ENCODE data around the gene RNF41.
"Not testable (repeated sequence)": the region's sequence is repeated elsewhere in the genome, so short reads cannot be mapped to it uniquely, and the experiment has no call there.

RNF41 gene

DNA sequence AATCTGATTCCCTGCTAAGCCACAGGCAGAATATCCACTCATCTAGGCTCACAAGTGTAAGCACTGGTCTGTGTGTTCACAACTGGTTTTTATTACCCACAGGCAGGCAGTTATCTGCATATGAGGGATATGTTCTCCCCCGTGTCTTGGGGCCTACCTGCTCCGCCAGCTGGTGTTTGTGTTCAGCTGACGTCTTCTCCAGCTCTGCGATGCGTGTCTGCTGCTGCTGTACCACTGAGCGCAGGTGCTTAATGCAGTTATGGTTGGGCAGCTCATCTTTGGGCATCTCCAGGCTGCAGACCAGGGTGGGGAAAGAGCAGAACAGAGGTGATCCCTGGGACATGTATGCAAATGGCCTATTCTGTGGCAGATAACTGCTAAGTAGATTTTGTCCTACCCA lies 13.7 kb downstream of the RNF41 start:
- DNase-seq (ENCODE audit: low spot score), result no peak

DNA sequence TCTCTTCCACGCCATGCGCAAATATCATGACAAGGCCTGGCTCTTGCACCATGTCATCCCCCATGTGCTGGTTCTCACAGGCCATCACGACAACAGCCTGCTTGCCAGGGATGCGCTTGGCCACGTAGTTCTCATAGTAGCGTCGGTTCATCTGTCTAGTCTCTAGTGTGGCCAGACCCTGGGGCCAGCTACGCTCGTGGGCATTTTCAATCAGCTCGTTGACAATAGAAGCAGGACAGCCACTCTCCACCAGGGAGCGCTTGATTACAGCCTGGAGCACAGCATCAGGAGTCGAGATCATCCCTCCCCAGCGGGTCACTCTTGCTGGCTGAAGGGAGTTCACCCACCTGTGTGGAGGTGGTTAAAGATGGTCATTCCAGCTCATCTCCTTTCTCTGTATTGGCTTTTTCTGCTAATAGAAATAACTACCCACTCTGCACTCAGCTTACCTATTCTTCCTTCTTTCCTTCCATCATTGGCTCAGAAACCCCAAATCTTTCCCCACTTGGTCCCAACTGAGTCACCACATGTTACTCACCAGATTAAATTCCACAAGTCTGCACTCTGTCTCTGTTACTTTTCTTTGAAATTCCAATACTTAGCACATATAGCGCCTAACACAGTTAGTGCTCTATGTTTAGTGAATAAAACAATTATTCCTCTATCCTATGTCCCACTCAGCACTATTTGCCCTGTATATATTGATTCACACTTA lies 15.1 kb downstream of the RNF41 start:
- peak; percentile 32 for DNase-seq (ENCODE audit: low spot score)

DNA sequence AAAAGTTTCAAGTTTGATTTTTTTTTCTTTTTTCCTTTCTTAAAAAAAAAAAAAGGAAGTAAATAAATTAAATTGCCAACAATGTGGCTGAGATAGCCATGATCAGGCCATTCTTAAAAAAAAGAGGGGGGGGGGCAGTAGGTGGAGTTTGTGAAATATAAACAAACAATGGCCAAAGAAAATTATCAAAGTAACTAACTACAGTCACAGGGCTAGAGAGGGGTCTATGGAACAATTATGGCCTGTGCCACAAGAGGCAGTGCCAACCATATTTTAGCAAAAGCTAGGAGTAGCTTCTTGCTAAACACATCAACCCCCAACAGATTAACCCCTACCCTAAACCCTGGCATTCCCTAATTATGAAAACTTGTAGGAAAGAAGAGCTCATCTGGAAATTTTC lies 16.3 kb downstream of the RNF41 start:
- DNase-seq (ENCODE audit: low spot score), result no peak

DNA sequence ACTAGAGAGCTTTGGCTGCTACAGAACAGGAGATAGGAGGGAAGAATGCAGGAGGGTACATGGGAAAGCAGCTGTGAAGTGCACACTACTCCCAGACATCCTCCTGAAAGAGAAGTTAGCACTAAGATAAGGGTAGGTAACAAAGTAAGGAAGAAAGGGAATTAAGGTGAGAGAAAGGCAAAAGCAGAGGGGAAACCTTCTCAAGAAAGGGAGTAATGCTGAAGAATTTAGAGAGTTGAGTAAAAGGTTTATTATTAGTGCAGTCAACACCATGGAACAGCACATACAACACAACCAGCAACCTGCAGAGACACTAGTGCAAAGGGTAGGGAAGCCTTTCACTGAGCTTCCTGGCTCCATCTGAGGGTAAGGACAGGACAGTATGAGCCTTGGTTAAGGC lies 17.4 kb downstream of the RNF41 start:
- DNase-seq (ENCODE audit: low spot score), result no peak

DNA sequence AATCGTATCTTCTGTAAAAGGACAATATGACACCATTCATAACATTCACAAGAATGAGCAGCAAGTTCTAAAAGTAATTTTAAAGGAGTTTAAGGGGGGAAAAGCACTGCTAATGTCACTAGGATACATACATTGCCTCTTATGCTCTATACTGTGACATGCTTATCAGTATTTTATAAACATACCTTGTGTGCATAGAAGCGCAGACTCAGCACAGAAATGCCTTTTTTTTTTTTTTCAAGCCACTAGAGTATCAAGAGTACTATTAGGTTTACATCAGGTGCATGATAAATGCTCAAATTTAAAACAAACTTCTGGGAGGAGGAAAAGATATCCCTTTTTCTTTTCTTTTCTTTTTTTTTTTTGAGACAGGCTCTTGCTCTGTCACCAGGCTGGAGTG lies 18.9 kb downstream of the RNF41 start:
- DNase-seq (ENCODE audit: low spot score), result no peak

DNA sequence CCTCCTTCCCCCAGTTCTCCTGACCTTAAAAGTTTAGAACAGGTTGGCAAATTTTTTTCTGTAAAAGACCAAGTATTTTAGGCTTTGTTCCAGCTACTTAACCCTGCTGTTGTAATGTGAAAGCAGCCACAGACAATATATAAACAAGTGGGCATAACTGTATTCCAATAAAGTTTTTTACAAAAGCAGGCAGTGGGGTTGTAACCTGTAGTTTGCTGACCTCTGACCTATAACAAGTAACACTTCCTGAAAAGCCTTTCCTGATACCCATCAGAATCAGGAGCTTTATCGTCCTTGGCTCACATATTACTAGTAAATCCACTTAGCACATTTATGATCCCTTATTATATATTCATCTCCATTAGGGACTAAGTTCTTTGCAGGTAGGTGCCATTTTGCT lies 19.4 kb downstream of the RNF41 start:
- no peak for DNase-seq (ENCODE audit: low spot score)

DNA sequence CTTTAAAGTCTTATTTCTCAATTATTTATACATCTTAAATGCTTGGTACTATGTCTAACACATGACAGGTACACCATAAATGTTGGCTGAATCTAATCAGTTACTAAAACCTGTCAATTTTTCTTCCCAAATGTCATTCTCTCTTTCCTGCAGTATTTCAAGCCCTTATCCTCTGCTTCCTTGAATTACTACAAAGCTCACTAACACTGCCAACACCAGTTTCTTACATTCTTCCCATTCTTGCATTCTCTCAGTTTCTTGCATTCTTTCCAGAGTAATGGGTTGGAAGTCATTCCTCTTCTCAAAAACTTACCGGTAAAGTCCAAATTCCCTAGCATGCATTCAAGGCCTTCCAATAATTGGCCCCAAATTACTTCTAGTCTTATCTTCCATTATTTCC lies 22.9 kb downstream of the RNF41 start:
- no peak for DNase-seq (ENCODE audit: low spot score)

DNA sequence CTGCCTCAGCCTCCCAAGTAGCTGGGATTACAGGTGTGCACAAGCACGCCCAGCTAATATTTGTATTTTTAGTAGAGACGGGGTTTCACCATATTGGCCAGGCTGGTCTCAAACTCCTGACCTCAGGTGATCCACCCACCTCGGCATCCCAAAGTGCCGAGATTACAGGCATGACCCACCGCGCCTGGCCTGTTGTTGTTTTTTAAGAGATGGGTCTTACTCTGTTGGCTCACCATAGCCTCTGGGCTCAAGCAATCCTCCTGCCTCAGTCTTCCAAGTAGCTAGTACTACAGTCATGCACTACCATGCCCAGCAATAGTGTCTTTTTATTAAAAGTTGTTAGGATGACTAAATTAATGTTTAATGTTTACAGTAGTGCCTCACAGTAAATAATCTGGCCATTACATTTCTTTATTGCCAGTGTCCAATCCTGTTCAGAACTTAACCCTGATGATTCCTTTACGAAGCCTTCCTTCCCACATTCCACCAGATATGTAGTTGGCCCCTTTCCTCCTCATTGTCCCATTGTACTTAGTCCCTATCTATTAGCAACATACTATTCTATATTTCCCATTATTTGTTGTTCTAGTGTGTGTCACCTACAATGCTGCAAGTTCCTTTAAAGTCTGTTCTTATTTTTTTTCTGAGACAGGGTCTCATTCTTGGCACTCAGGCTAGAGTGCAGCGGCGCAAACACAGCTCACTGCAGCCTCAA lies 23.6 kb downstream of the RNF41 start:
- no peak for DNase-seq (ENCODE audit: low spot score)

DNA sequence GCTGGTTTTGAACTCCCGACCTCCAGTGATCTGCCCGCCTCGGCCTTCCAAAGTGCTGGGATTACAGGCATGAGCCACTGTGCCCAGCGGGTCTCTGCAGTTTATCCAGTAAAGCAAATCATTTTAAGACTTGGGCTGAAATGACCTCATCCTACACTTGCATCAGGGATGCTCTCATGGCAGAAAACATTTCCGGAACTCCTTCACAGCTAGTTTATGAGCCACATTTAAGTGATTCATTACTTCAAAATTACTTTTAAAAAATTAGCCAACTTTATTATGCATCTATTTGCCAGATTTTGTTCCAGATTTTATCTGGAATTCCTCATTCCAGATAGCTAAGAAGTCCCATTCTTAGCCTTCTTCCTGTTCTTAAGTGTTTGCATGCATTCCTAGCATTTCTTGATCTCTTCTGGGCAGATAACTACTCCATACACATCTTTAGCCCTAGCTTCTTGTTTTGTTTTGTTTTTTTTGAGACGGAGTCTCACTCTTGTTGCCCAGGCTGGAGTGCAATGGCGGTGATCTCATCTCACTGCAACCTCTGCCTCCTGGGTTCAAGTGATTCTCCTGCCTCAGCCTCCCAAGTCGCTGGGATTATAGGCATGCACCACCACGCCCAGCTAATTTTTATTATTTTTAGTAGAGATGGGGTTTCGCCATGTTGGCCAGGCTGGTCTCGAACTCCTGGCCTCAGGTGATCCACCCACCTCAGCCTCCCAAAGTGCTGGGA lies 24.7 kb downstream of the RNF41 start:
- not testable (repeated sequence) for DNase-seq (ENCODE audit: low spot score)

DNA sequence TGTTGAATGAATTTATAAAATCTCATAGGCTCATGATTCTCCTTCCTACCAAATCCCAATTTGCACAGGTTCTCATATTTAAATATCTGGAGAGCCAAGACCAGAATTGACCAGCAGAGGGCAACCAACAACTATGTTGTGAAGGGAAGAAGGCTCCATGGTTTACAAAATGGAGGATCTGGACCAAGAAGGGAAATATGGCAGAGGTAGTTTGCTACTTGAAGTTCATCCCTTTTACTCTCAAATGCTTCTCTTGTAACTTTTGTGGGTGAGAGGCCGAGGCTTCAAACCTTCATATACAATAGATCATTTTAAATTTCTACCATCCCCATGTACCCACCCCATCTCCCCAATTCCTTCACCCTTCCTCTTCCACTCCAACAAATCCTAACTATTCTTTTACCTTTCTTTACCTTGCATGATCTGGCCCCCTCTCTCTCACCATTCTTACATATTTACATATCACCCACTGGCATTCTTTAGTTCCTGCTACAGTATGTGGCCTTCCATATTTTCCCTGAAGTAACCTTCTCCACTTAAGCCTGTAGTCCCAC lies 28.6 kb downstream of the RNF41 start:
- peak; percentile 87 for DNase-seq (ENCODE audit: low spot score)

DNA sequence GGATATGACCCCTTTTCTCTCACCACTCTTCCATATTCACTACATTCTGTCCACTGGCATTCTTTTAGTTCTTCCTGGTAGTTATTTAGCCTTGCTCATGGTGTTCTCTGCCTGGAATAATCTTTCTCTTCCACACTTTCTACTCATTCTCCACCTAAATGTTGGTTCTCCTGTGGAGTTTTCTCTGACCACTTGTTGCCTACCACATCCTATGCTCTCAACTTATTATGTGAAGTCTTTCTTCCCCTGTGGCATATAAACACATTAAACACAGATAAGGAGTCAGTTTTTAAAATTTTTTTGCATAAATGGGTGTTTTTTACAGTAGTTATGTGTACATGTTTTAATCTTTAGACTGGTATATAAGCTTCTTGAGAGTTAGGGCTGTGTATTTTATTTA lies 29.1 kb downstream of the RNF41 start:
- no peak for DNase-seq (ENCODE audit: low spot score)

DNA sequence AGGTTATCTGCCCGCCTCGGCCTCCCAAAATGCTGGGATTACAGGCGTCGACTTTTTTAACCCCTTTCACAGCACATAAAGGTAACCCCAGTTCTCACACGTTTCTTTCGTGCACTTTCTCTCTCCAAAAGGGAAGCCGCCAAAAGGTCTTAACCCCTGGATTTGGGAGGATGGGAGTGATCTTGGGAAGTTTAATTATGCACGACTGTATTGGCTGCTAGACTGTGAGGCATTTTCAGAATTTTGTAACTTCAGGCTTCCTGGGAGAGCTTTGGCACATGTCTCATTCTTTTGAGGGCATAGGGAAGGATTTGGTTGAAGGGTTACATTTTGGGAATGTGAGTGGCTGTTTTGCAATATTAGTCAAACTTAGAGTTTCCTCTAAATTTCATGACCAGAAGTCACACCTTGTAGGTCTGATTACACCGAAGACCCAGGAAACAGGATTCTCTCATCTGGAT lies 31.0 kb downstream of the RNF41 start:
- no peak for DNase-seq (ENCODE audit: low spot score)

DNA sequence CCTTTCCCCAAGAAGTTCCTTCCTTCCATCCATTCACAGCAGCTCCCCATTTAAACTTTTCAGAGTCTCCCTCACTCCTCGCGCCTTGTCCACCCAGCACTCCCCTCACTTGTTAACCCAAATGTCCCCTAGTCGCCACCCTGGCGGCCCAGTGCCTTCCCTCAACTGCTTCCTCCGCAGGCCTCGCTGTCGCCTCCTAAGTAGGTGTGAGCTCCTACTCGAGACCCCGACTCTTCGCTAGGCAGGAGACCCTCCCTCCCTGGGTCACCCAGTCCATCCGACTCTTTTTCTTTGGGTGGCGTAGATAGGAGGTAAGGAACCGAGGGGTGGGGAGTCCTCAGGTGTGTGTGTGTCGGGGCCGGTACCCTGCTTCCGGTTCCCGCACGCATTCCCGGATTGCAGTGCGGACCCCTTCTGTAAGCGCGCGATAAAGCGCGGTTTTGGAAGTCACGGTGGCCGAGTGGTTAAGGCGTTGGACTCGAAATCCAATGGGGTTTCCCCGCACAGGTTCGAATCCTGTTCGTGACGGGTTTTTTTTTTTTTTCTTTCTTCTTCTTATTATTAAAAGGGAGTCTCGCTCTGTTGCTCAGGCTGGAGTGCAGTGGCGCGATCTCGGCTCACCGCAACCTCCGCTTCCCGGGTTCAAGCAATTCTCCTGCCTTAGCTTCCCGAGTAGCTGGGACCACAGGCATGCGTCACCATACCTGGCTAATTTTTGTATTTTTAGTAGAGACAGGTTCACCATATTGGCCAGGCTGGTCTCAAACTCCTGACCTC lies 31.6 kb downstream of the RNF41 start:
- DNase-seq (ENCODE audit: low spot score), result peak; percentile 76

DNA sequence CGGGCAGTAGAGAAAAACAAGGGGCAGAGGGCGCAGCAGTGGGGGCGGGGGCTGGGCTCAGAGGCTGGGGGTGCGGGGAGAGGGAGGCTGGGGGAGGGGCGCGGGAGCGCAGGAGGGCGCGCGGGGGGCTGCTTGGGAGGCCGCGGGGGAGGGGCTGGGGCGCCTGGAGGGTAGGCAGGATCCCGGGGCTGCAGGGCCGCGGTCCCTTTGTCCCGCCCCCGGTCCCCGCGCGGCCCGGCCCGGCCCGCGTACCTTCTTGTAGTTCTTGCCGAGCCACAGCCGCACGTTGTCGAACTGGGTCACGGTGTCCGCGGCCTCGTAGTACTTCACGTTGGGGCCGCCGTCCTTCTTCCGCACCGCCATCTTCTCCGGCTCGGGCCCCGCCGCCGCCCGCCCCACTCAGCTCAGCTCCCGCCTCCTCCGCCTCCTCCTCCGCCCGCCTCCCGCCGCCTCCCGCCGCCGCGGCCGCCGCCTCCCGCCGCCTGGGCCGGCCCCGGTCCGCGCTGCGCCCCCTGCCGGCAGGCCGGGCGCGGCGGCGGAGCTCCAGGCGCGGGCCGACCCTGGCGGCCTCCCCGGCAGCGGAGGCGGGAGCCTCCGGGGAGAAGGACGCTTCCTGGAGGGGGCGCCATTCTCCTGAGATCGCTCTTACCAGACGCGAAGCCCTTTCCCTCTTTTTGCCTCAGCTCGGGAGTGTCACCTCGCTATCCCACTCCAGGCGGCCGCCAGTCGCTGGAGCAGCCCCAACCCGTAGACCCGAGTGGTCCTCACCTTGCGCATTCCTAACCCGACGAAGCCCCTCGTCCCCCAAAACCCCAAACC lies 32.4 kb downstream of the RNF41 start, which contains the start of gene SMARCC2:
Gene SMARCC2 (minus strand): TSS at position 385 of the 819 bp plus-strand sequence. CDS start 22 bp downstream, at position 363.
- peak; percentile 88 for DNase-seq (ENCODE audit: low spot score)

DNA sequence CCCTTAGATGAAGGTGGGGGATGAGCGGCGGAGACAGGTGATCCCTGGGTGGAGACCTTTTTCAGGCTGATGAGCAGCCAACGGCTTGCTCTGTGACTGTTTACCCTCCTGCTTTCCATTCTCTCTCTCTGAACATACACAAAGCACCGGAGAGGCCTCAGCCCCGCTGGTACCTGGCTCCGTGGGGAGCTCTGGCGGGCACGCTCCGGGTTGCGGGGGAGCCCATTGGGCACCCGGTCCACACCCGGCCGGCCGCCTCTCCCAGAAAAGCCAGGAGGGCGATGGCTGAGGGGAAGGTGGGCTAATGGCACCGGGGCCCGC lies 33.0 kb downstream of the RNF41 start:
- DNase-seq (ENCODE audit: low spot score), result no peak

DNA sequence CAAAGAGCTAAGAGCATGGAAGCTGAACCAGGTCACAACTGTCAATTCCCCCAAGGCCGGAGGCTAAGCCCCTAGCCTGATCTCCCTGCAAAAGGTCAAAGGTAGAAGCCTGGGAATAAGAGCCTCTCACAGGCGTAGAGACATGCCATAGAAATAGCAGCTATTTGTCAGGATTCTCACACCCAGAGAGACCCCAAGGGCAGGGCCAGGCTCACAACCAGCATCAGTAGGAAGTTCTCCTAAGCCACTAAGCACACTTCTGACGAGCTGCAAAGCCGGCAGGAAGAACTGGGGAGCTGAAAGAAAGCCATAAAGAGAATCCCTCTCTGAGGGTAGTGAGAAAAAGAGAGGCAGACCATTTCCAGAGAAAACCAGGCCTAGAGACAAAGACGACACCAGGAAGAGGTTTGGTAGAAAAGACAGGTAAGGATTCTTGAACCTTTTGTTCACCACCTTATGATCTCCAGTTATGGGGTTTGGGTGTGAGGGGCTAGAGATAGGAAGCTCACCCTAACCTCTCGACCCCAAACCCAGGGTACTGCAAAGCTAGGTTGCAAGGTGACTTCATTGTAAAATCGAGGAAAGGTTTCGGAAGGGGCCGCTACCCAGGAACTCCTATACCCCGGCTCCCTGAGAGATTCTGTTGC lies 33.5 kb downstream of the RNF41 start:
- DNase-seq (ENCODE audit: low spot score), result no peak

DNA sequence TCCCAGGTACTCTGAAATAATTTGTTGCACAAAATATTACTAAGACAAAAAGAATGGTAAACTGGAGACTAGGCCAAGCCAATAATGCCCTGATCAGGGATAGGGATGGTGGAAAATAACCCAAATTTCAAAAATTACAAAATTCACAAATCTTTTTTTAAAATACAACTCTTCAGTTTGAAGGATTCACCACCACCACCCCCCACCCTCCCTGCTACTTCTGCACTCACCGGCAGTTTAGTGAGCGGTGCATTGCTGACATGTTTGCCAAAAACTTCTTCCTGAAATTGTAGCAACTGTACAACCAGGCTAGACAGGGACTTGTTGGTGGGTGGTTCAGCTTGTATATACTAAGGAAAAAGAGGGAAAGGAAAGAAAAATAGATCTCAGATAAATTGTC lies 34.8 kb downstream of the RNF41 start:
- DNase-seq (ENCODE audit: low spot score), result no peak

DNA sequence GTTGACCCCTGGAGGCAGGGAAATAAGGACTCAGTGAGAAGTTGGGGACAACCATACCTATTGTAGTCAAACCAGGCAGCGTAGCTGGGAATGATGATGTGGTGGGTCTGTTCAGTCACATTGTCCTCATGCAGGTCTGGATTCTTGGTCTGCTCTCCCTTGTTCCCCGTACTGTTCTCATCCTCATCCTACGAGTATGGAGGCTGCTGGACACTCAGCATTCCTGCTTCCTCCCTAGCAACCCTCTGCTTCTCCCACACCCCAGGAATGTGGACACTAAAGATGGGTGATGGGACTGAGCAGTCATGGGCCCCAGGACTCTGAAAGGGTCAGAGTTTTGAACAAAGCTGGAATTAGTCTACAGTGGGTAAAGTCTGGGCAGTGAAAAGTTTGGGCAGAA lies 43.4 kb downstream of the RNF41 start:
- DNase-seq (ENCODE audit: low spot score), result no peak

DNA sequence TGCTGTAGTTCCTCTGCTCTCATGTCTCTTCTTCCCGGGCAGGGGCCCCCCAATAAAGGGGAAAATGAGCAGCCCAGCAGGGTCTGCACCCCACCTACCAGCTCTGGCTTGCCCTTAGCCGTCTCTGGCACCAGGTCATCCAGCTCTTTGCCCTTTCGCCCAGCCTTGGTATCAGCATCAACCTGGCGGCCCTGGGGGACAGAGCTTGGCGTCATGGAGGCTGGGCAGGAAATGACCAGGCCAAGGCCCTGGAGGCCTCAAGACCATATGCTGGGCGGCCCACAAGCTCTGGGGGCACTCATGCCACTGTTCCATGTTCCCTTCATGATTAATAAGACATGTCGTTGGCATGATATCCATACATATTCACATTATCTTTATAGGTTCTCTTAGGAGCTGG lies 48.9 kb downstream of the RNF41 start:
- DNase-seq (ENCODE audit: low spot score), result no peak

DNA sequence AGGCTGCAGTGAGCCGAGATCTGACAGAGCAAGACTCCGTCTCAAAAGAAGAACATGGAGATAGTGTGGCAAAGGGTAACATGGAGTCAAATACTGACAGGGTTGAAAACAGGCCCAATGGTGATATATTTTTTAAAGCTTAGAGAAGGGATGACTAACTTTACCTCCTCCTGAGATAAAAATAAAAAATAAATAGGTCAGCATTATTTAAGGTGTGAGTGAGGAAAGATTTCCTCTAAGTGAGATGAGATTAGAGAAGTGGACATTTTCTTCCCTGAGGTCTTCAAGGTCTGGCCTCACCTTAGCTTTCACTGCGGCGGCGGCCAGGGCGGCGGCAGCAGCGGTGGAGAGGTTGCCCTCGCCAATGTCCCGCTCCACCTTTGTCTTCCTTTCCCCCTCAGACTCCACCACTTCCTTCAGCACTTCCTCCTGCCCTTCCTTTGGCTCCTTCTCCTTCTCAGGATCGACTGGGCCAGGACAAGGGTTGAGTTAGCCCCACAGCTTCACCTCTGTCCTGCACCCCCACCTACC lies 52.4 kb downstream of the RNF41 start:
- no peak for DNase-seq (ENCODE audit: low spot score)

All from CD4-positive, alpha-beta T cell treated with Interleukin-2 at 100 ng/mL for 4 hours (primary cell).